ENCODE measurements around the gene ABHD16B. TPM values are rescaled to one million over a fixed set of nuclear protein-coding genes. Genes with fewer than 3 reads are reported as not detected.
A peak's percentile ranks its signal among the peaks of the same experiment; 100 is the strongest.
"Not testable (repeated sequence)": the region's sequence is repeated elsewhere in the genome, so short reads cannot be mapped to it uniquely, and the experiment has no call there.

ABHD16B gene
- total RNA-seq, 1 donor from 2014 or later = not detected

DNA sequence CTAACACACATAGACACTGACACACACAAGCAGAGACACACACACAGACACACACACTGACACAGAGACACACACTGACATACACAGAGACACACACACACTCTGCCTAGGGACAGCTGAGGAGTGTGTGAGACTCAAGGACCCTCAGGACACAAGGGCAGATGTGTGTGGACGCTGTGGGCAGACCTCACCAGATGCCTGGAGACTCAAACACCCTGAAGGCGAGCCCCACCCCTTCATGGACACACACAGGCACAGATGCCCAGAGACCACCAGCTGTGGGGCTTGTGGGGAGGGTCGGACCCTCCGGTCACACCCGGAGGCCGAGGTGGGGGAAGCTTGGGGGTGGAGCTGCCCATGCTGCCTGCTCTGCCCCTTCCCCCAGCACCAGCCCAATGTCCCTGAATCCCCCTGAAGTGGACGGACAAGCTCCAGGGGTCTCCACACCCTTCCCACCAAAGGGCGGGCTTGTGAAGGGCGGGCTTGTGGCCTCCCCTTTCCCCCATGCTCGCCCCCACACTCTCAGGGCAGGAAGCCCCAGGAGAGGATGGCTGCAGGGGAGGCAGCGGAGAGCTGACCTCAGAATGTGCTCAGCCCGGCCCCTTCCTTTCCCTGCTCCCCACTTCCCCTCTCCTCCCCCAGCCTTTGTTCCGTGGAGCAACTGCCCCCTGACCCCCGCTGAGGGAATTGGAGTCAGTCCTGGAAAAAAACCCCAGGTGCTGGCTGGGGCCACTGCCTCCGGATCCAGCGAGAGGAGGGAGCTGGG is 13.9 kb upstream of the ABHD16B start:
- no peak overlapping the region for H3K4me3 ChIP-seq
- H3K27me3 ChIP-seq (ENCODE audit: low read depth) = peaks cover 33% of the 10 kb centered on the region
- H3K36me3 ChIP-seq = no peaks in the 10 kb centered on the region
- no peak for DNase-seq
- H3K27ac ChIP-seq = peak overlapping the region; percentile 75
- peak; percentile 31 for ATAC-seq
- TF ChIP-seq, protein P1, sequence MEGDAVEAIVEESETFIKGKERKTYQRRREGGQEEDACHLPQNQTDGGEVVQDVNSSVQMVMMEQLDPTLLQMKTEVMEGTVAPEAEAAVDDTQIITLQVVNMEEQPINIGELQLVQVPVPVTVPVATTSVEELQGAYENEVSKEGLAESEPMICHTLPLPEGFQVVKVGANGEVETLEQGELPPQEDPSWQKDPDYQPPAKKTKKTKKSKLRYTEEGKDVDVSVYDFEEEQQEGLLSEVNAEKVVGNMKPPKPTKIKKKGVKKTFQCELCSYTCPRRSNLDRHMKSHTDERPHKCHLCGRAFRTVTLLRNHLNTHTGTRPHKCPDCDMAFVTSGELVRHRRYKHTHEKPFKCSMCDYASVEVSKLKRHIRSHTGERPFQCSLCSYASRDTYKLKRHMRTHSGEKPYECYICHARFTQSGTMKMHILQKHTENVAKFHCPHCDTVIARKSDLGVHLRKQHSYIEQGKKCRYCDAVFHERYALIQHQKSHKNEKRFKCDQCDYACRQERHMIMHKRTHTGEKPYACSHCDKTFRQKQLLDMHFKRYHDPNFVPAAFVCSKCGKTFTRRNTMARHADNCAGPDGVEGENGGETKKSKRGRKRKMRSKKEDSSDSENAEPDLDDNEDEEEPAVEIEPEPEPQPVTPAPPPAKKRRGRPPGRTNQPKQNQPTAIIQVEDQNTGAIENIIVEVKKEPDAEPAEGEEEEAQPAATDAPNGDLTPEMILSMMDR (IDR thresholded peaks at IDR 0.05) = no peak
- H3K9me3 ChIP-seq = no peaks in the 10 kb centered on the region
- intact Hi-C loops (cut with DNase I) = no loop called here
- peaks cover 50% of the 10 kb centered on the region for H3K4me1 ChIP-seq

DNA sequence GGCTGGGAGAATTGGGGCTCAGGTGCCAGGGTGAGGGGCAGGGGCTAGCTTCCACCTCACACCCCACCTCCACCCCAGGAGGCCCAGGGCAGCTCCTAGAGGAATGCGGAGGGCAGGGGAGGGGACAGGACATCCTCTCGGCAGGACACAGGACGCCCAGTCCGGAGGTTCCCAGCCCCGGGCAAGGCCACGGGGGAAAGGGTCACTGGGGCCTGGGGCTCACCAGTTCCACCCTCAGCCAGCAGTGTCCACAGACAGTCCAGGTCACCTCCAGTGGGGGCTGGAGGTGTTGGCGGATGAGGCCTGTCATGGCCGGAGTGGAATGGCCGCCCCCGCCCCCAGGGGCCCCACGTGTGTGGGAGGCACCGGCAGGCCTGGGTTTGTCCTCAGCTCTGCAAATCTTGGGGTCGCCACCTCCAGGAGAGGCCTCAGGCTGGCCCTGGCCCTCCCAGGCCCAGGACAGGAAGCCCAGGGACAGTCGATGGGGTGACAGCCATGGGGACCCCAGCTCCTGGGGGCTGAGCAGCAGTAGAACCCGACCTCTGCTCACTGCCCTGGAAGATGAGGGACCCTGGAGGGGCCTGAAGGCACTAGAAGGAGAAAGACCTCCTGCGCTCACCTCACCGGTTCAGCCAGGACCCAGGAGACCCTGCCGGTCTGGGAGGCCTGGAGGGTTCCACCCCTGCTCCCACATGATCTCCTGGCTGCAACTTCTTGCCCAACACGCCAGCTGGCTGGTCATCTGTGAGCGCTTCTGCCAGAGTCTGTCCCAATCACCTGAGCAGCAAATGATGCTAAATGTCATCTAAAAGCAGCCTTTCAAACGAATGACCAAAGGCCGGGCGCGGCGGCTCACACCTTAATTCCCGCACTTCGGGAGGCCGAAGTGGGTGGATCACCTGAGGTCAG is 13.0 kb upstream of the ABHD16B start:
- intact Hi-C loops (cut with DNase I) = no loop called here
- DNase-seq = no peak
- Histone ChIP-seq H3K4me1 (peaks cover 52% of the 10 kb centered on the region), H3K27ac (peak overlapping the region; percentile 75), H3K27me3 (ENCODE audit: low read depth) (peaks cover 33% of the 10 kb centered on the region), H3K36me3 (no peaks in the 10 kb centered on the region), H3K4me3 (no peak overlapping the region), H3K9me3 (no peaks in the 10 kb centered on the region)
- TF ChIP-seq, protein P1 (IDR thresholded peaks at IDR 0.05) = no peak
- ATAC-seq = peak; percentile 6 to 11

DNA sequence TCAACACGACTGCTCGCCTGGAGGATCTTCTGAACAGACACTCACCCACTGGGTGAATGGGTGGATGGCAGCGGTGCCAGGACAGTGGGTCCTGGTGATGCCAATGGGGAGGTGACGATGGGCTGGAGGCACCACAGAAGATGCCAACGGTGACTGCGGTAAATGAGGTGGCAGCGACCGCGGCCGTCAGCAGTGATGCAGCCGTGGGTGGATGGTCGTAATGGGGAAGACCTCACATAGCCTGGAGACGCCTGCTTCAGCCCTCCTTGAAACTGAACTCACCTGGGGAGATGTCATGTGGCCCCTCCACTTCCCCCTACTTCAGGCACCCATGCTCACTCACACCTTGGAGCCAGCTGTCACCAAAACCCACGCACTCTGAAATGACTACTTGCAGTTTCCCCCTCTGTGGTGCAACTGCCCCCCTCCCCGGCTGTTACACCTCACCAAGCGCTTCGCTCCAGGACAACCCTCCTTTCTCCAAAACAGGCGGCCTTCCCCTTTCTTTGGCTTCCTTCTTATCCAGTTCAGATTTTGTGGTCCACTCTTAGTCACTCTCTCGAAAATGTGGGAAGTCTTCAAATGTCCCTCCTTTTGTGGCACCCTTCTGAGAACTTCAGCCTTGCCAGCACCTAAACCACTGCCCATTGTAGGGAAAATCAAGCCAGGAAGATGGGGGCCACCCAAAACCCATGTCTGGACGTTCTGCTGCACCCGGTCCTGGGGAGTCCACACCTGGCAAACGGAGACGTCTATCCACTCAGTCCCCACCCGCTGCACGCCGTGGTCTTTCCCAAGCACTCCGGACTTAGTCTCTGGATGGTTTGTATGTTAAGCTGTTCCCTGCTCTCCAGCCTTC is 10.4 kb upstream of the ABHD16B start:
- H3K4me3 ChIP-seq = no peak overlapping the region
- ATAC-seq (no peak), DNase-seq (no peak)
- TF ChIP-seq, protein P1 (IDR thresholded peaks at IDR 0.05) = no peak
- H3K27ac ChIP-seq = no peak overlapping the region
- H3K27me3 ChIP-seq (ENCODE audit: low read depth) = peaks cover 18% of the 10 kb centered on the region
- H3K9me3 ChIP-seq = no peaks in the 10 kb centered on the region
- H3K36me3 ChIP-seq = no peaks in the 10 kb centered on the region
- intact Hi-C loops (cut with DNase I) = no loop called here
- peaks cover 54% of the 10 kb centered on the region for H3K4me1 ChIP-seq

DNA sequence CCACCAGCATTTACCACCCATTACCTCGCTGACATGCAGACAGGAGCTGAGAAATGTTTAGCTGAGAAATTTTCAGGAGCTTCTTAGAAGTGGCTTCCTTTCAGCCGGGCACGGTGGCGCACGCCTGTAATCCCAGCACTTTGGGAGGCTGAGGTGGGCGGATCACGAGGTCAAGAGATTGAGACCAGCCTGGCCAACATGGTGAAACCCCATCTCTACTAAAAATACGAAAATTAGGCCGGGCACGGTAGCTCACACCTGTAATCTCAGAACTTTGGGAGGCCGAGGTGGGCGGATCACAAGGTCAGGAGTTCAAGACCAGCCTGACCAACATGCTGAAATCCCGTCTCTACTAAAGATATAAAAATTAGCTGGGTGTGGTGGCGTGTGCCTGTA is 9.8 kb upstream of the ABHD16B start:
- intact Hi-C loops (cut with DNase I); DNase-seq; ATAC-seq: not testable (repeated sequence)

DNA sequence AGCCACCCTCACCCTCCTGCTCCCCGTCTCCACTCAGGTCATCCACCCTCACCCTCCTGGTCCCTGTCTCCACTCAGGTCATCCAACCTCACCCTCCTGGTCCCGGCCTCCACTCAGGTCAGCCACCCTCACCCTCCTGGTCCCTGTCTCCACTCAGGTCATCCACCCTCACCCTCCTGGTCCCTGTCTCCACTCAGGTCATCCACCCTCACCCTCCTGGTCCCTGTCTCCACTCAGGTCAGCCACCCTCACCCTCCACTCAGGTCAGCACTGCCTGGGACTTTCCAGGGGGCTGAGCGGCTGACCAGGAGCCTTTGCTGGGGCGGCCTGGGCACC is 7.6 kb upstream of the ABHD16B start:
- H3K9me3 ChIP-seq; ATAC-seq; H3K36me3 ChIP-seq; H3K27me3 ChIP-seq (ENCODE audit: low read depth); DNase-seq; intact Hi-C loops (cut with DNase I): not testable (repeated sequence)
- Histone ChIP-seq H3K27ac (peak overlapping the region; percentile 81), H3K4me3 (peak overlapping the region; percentile 34), H3K4me1 (peaks cover 54% of the 10 kb centered on the region)

More for the DNA sequence above, 9.8 kb upstream of the ABHD16B start:
- not testable (repeated sequence) for H3K9me3 ChIP-seq, H3K4me3 ChIP-seq, H3K36me3 ChIP-seq, H3K27ac ChIP-seq
- Histone ChIP-seq H3K4me1 (peaks cover 54% of the 10 kb centered on the region), H3K27me3 (ENCODE audit: low read depth) (peaks cover 13% of the 10 kb centered on the region)

Data from lower lobe of right lung (tissue), 2 donors.